Measurements from ENCODE around the gene RIC3.

Gene RIC3

GRCh38 chr11:8194956-8195355 is 26.1 kb upstream of the RIC3 start:
- no peaks in the 10 kb centered on the region for H3K79me2 ChIP-seq (ENCODE audit: insufficient read depth, low read depth)
- H4K20me1 ChIP-seq (ENCODE audit: insufficient read depth): no peaks in the 10 kb centered on the region
- H3K9ac ChIP-seq: no peak overlapping the region
- H3K36me3 ChIP-seq (ENCODE audit: insufficient read depth): no peaks in the 10 kb centered on the region
- H3K4me2 ChIP-seq: no peak overlapping the region
- no peak overlapping the region for H2AFZ ChIP-seq (ENCODE audit: low read depth)
- H3K4me3 ChIP-seq (IDR thresholded peaks at IDR 0.05; ENCODE audit: insufficient read depth, low read depth, low read length): no peak overlapping the region
- H3K4me1 ChIP-seq (ENCODE audit: low read depth, poor library complexity, severe bottlenecking): no peaks in the 10 kb centered on the region
- no peaks in the 10 kb centered on the region for H3K27me3 ChIP-seq (ENCODE audit: insufficient read depth, low read depth)
- no peak overlapping the region for H3K27ac ChIP-seq
- TF ChIP-seq CTCF (conservative IDR thresholded peaks at IDR 0.05; ENCODE audit: low read depth, low read length): no peak

- Histone ChIP-seq H3K4me2 (no peak overlapping the region), H2AFZ (ENCODE audit: low read depth) (peak overlapping the region; percentile 38)
Observed at GRCh38 chr11:8192896-8193209, 24.0 kb upstream of the RIC3 start.

GRCh38 chr11:8192016-8192895 is 23.4 kb upstream of the RIC3 start:
- no peak overlapping the region for H3K9ac ChIP-seq
- H3K4me3 ChIP-seq (IDR thresholded peaks at IDR 0.05; ENCODE audit: insufficient read depth, low read depth, low read length): no peak overlapping the region
- TF ChIP-seq CTCF (conservative IDR thresholded peaks at IDR 0.05; ENCODE audit: low read depth, low read length): peak; percentile 81
- H2AFZ ChIP-seq (ENCODE audit: low read depth): peak overlapping the region; percentile 38
- H3K36me3 ChIP-seq (ENCODE audit: insufficient read depth): no peaks in the 10 kb centered on the region
- no peaks in the 10 kb centered on the region for H3K79me2 ChIP-seq (ENCODE audit: insufficient read depth, low read depth)
- H3K4me1 ChIP-seq (ENCODE audit: low read depth, poor library complexity, severe bottlenecking): no peaks in the 10 kb centered on the region
- no peak overlapping the region for H3K4me2 ChIP-seq
- no peaks in the 10 kb centered on the region for H4K20me1 ChIP-seq (ENCODE audit: insufficient read depth)
- H3K27me3 ChIP-seq (ENCODE audit: insufficient read depth, low read depth): no peaks in the 10 kb centered on the region
- H3K27ac ChIP-seq: no peak overlapping the region

More at GRCh38 chr11:8192896-8193209, 24.0 kb upstream of the RIC3 start:
- H3K27ac ChIP-seq: no peak overlapping the region
- 0 out of 2 replicates have a peak, but pooled peaks have one; percentile 0 for TF ChIP-seq CTCF (conservative IDR thresholded peaks at IDR 0.05; ENCODE audit: low read depth, low read length)
- no peak overlapping the region for H3K4me3 ChIP-seq (IDR thresholded peaks at IDR 0.05; ENCODE audit: insufficient read depth, low read depth, low read length)
- H3K4me1 ChIP-seq (ENCODE audit: low read depth, poor library complexity, severe bottlenecking): no peaks in the 10 kb centered on the region
- H3K9ac ChIP-seq: no peak overlapping the region
- no peaks in the 10 kb centered on the region for H3K79me2 ChIP-seq (ENCODE audit: insufficient read depth, low read depth)
- H3K27me3 ChIP-seq (ENCODE audit: insufficient read depth, low read depth): no peaks in the 10 kb centered on the region
- no peaks in the 10 kb centered on the region for H4K20me1 ChIP-seq (ENCODE audit: insufficient read depth)
- no peaks in the 10 kb centered on the region for H3K36me3 ChIP-seq (ENCODE audit: insufficient read depth)

- Histone ChIP-seq H3K4me2 (no peak overlapping the region), H3K4me3 (IDR thresholded peaks at IDR 0.05; ENCODE audit: insufficient read depth, low read depth, low read length) (no peak overlapping the region), H3K79me2 (ENCODE audit: insufficient read depth, low read depth) (no peaks in the 10 kb centered on the region), H4K20me1 (ENCODE audit: insufficient read depth) (no peaks in the 10 kb centered on the region), H3K36me3 (ENCODE audit: insufficient read depth) (no peaks in the 10 kb centered on the region), H3K27me3 (ENCODE audit: insufficient read depth, low read depth) (no peaks in the 10 kb centered on the region), H3K27ac (no peak overlapping the region), H3K9ac (no peak overlapping the region), H3K4me1 (ENCODE audit: low read depth, poor library complexity, severe bottlenecking) (no peaks in the 10 kb centered on the region), H2AFZ (ENCODE audit: low read depth) (no peak overlapping the region)
- TF ChIP-seq CTCF (conservative IDR thresholded peaks at IDR 0.05; ENCODE audit: low read depth, low read length): no peak
Observed at GRCh38 chr11:8190431-8190830, 21.6 kb upstream of the RIC3 start.

Measured in KMS-11 (cell line).